WERI-Rb-1 (cell line): Measurements from ENCODE around the gene ETFBKMT.
A peak's percentile ranks its signal among the peaks of the same experiment; 100 is the strongest.

Experiments used
- DNase-seq: peaks from one replicate; pipeline ENCODE4 v3.0.0-alpha.2; 2020
- H3K27ac ChIP-seq: fragments of 250-450 bp; sonication (Bioruptor Pico); 2 replicates; pipeline ENCODE4 v1.5.1; 2020; ENCODE audit warnings: mild to moderate bottlenecking, moderate library complexity
- H3K27me3 ChIP-seq: fragments of 250-450 bp; sonication (Bioruptor Pico); 2 replicates; pipeline ENCODE4 v1.5.1; 2021; ENCODE audit warnings: mild to moderate bottlenecking, low read depth, moderate library complexity; ENCODE audit not compliant: insufficient read depth, severe bottlenecking
- H3K36me3 ChIP-seq: fragments of 250-450 bp; sonication (Bioruptor Pico); 2 replicates; pipeline ENCODE4 v1.5.1; 2020; ENCODE audit warnings: mild to moderate bottlenecking, moderate library complexity
- H3K4me3 ChIP-seq: 2 replicates; pipeline ENCODE4 v1.5.1; 2011; ENCODE audit warnings: low read depth, mild to moderate bottlenecking, control low read depth, low read length
- H3K9me3 ChIP-seq: fragments of 250-450 bp; sonication (Bioruptor Pico); 2 replicates; pipeline ENCODE4 v1.5.1; 2021; ENCODE audit warnings: mild to moderate bottlenecking, moderate library complexity; ENCODE audit not compliant: severe bottlenecking
- CTCF ChIP-seq: IDR thresholded peaks from 2 replicates; pipeline ENCODE4 v1.5.1; 2011; ENCODE audit warnings: low read depth, mild to moderate bottlenecking, control low read depth, inconsistent platforms, low read length

ETFBKMT gene

GRCh38 chr12:31633464-31633863 lies 26.0 kb upstream of the ETFBKMT start:
- Histone ChIP-seq H3K4me3 (no peak overlapping the region), H3K36me3 (no peaks in the 10 kb centered on the region)

GRCh38 chr12:31634620-31635019 lies 24.9 kb upstream of the ETFBKMT start:
- Histone ChIP-seq H3K9me3 (no peaks in the 10 kb centered on the region), H3K4me3 (no peak overlapping the region), H3K27ac (no peak overlapping the region), H3K36me3 (no peaks in the 10 kb centered on the region), H3K27me3 (no peaks in the 10 kb centered on the region)
- TF ChIP-seq CTCF = no peak
- DNase-seq = no peak

More at GRCh38 chr12:31633464-31633863, 26.0 kb upstream of the ETFBKMT start:
- no peak for DNase-seq
- TF ChIP-seq CTCF = no peak
- Histone ChIP-seq H3K27me3 (no peaks in the 10 kb centered on the region), H3K27ac (no peak overlapping the region), H3K9me3 (no peaks in the 10 kb centered on the region)

- Histone ChIP-seq H3K27me3 (no peaks in the 10 kb centered on the region), H3K9me3 (no peaks in the 10 kb centered on the region), H3K36me3 (no peaks in the 10 kb centered on the region), H3K27ac (no peak overlapping the region), H3K4me3 (no peak overlapping the region)
- no peak for DNase-seq
- TF ChIP-seq CTCF = no peak
Observed at GRCh38 chr12:31641509-31642090, 17.9 kb upstream of the ETFBKMT start.

GRCh38 chr12:31644536-31644935 lies 15.0 kb upstream of the ETFBKMT start:
- H3K9me3 ChIP-seq = no peaks in the 10 kb centered on the region
- no peak overlapping the region for H3K4me3 ChIP-seq
- H3K36me3 ChIP-seq = no peaks in the 10 kb centered on the region
- no peak for TF ChIP-seq CTCF
- no peak overlapping the region for H3K27ac ChIP-seq
- no peak for DNase-seq
- H3K27me3 ChIP-seq = no peaks in the 10 kb centered on the region

- no peaks in the 10 kb centered on the region for H3K27me3 ChIP-seq
- H3K36me3 ChIP-seq = no peaks in the 10 kb centered on the region; the same call in 1 of the 2 replicates
- no peak overlapping the region for H3K27ac ChIP-seq
- no peak for TF ChIP-seq CTCF
- no peak for DNase-seq
- H3K4me3 ChIP-seq = no peak overlapping the region
- no peaks in the 10 kb centered on the region for H3K9me3 ChIP-seq
Observed at GRCh38 chr12:31645924-31646323, 13.6 kb upstream of the ETFBKMT start.

- peak; percentile 35 for DNase-seq
- Histone ChIP-seq H3K4me3 (no peak overlapping the region), H3K36me3 (no peaks in the 10 kb centered on the region; the same call in 1 of the 2 replicates), H3K9me3 (no peaks in the 10 kb centered on the region), H3K27me3 (no peaks in the 10 kb centered on the region), H3K27ac (peak overlapping the region; percentile 31)
- no peak for TF ChIP-seq CTCF
Observed at GRCh38 chr12:31647086-31647491, 12.4 kb upstream of the ETFBKMT start.
